Stimulated activated naive CD4-positive, alpha-beta T cell (primary cell): ENCODE results near the gene DUSP7.
"Not testable (repeated sequence)": the region's sequence is repeated elsewhere in the genome, so short reads cannot be mapped to it uniquely, and the experiment has no call there.

Experiments
- DNase-seq, 6 experiments: peaks; one replicate each; lab custom pipeline; 2025; lab: John Stamatoyannopoulos, UW

Gene DUSP7

GRCh38 chr3:52047295-52047960 lies 8.9 kb downstream of the DUSP7 start:
- DNase-seq: no peak

DNA sequence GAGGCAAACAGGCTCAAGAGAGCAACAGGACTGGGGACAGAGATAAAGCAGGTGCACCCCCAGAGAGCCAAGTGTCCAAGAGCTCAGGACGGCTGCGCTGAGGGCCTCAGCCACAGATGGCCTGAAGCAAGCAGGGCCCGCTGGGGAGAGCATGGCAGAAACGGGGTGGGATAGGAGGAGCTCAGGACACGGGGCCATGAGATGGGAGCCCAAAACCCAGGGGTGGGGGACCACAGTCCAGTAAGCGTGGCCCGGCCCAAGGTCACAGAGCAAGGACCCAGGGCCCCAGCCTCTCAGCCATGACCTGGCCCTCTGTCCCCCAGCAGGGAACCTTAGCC lies 9.5 kb downstream of the DUSP7 start:
- no peak for DNase-seq

GRCh38 chr3:52046186-52046901 lies 10.0 kb downstream of the DUSP7 start:
- no peak for DNase-seq

DNA sequence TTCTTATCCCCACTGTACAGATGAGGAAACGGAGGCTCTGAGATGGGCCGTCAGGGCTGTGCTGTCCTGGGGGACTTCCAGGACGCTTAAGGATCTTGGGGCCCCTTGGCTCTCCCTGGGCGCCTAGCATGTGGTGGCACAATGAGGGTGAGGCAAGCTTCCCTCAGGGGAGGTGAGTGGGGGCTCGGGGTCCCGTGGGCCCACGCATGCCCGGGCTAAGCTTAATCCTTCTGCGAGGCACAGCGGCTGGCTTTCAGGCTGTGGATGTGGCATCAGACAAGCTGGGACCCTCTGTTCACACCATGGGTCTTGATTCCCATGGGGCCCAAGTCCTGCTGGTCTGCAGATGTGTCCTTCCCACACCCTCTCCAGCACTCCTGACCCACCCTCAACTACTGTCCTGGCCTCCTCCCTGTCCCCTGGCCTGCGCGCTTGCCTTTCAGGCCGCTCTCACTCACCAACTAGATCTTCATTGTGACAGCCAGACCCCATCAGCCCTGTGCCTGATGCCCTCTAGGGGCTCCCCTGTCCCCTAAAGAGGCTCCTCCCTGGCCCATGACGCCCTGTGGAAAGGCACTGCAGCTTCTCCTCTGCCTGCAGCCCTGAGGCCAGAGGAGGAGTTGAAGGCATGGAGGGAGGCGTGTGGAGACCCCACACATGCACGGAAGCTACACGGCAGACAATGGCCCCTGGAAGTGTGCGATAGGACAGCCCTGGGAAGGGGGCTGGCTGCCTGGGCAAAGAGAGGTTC lies 11.3 kb downstream of the DUSP7 start:
- peak in 1 of 6 experiments; percentile 4 for DNase-seq

GRCh38 chr3:52043750-52044149 lies 12.6 kb downstream of the DUSP7 start:
- no peak for DNase-seq

- DNase-seq: not testable (repeated sequence)
Observed at GRCh38 chr3:52043039-52043438, 13.3 kb downstream of the DUSP7 start.

DNA sequence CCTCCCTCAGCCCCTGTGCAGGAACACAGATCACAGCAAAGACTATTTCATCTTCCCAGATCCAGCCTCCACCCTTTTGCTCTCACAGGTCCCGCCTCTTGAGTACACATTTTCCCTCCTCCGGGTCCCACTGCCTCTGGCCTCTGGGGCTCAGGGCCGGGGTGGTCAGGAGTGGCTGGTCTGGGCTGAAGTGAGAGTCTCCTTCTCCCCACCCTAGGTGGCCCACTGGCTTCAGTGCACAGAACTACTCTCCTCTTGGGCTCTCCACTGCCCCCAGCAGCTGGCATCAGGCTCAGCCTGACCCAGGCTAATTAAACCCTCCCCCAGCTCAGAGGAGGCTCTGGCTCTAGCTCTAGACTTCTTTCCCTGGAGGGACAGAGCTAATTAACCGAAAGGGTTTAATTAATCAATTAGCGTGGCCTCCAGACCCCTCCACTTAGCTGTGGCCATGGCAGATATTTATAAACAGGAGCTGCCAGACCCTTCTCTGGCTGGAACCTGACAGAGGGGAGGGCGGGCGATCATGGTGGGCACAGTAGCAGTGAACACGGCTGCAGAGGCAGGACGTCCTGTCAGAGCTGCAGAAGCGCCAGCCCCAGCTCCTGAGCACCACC lies 15.1 kb downstream of the DUSP7 start:
- no peak for DNase-seq

- no peak for DNase-seq
Observed at GRCh38 chr3:52040600-52040999, 15.8 kb downstream of the DUSP7 start.

DNA sequence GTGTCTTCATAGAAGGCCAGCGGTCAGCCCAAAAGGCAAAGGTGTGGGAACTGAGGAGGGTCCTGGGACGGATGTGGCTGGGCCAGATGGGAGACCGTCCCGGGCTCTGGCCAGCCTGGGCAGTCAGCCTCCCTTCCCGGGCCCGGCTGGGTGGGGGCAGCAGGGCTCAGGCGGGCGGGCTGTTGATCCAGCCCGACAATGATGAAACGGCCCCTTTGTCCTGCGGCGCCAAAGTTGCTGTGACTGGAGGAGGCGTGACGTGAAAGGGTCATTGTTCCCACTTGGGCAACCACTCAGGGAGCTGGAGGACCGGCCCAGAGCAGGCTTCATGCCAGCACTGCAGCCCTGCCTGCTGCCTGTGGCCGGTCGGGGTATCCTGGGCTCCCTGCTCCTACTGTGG lies 16.5 kb downstream of the DUSP7 start:
- no peak for DNase-seq

DNA sequence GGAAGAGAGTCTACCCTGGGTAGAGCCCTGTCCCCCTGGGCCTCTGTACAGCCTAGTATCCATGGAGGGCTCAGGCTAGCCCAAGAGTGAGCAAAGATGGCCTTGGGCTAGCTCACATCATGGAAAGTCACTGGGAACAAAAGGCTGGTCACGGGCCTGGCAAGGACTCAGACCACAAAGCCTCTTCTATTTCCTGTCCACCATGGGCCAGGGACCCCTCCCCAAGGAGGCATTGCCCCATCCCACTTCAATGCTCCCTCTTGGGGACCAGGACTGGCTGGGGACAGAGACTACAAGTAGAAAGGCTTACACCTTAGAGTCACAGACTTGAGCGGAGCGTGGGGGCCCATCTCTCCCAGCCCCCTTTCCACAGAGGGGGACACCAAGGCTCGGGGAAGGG lies 16.9 kb downstream of the DUSP7 start:
- no peak for DNase-seq

DNA sequence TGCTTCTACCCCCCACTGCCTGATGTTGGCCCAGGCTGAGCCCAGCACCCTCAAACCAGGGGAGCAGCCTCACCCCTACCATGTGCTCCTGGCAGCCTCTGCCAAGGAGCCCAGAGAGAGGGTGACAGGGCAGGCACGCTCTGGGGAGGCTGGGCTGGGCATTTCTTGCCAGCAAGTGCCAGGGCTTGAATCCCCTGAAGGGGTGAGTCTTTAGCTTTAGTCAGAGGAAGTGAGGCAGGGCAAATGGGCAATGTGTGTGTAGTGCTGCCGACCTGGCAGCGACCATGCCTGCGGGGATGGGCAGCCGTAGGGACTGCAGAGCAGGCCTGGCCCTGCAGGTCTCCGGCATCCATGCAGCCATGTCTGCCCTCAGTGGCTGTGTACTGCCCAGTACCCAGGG lies 18.1 kb downstream of the DUSP7 start:
- DNase-seq: no peak

DNA sequence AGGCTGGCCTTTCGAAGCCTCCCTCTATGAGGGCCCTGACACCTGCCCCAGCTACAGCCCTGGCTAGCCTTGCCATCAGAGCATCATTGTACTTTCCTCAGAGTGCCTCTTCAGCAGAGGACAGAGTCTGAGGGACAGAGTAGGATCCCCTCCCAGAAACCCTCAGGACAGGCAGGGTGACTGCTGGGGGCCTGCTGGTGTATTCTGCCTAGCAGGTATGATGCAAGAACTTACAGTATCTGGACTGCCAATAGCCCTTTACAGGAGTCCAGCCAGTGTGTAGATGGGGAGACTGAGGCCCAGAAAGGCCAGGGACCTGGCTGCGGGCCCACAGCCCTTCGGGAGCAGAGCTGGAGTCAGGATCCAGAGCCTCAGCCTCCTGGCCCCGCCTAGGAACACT lies 19.1 kb downstream of the DUSP7 start:
- no peak for DNase-seq

- DNase-seq: peak in 4 of 6 experiments; percentile 12 to 36 (median 22)
Observed at GRCh38 chr3:52036829-52037228, 19.5 kb downstream of the DUSP7 start.

DNA sequence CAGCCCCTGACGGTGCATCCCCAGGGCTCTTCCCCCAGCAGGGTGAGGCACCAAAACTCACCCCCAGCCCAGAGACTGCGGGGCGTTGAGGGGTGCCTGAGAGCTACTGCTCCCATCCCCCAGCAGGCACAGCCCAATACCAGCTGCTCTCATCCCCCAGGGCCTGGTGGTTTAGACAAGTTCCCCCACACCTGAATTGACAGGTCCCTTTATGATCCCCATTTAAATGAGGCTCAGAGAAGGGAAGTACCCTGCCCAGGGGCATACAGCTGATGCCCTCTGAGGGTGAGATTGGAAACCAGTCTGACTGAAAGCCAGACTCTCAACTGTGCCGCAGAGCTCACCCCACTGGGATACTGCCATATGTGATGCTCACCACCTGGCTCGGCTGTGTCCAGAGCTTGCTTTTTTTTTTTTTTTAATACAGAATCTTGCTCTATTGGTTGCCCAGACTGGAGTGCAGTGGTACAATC lies 20.1 kb downstream of the DUSP7 start:
- no peak for DNase-seq

DNA sequence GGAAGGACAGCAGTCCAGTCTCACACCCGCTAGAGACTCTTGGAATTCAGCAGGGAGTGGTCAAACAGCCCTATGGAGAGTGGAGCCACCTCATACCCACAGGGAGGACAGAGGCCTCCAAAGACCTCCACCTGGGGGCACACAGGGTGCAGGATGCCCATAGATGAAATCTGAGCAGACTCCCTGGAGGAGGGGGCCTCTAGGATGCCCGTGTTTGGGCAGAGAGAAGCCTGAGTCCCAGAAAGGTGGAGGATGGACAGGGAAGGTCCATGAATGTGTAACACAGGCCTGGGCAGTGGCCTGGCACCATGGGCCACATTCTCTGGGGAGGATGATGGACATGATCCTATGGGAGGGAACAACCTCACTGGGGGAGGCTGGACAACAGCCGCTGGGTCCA lies 21.7 kb downstream of the DUSP7 start:
- DNase-seq: no peak

DNA sequence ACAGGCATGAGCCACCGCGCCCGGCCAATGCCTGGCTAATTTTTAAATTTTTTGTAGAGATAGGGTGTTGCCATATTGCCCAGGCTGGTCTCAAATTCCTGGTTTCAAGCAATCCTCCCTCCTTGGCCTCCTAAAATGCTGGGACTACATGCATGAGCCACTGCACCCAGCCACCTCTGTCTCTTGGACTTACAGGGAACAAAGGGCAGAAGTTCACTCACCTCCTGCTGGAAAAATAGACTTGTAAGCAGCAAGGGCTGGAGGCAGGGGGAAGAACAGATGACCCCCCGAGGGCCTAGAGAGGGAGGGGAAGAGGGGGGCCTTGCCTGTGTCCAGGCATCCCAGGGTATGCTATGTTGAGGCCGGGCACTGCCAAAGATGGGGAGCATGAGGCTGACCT lies 22.2 kb downstream of the DUSP7 start:
- no peak for DNase-seq

DNA sequence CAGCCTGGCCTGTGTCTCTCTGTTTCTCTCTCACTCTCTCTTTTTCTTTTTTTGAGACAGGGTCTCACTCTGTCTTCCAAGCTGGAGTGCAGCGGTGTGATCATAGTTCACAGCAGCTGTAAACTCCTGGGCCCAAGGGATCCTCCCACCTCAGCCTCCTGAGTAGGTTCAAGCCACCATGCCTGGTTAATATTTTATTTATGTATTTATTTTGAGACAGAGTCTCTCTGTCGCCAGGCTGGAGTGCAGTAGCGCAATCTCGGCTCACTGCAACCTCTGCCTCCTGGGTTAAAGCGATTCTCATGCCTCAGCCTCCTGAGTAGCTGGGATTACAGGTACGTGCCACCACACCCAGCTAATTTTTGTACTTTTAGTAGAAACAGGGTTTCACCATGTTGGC lies 22.6 kb downstream of the DUSP7 start:
- not testable (repeated sequence) for DNase-seq

- DNase-seq: no peak
Observed at GRCh38 chr3:52032702-52033408, 23.5 kb downstream of the DUSP7 start.

GRCh38 chr3:52031896-52032295 lies 24.5 kb downstream of the DUSP7 start:
- DNase-seq: no peak

DNA sequence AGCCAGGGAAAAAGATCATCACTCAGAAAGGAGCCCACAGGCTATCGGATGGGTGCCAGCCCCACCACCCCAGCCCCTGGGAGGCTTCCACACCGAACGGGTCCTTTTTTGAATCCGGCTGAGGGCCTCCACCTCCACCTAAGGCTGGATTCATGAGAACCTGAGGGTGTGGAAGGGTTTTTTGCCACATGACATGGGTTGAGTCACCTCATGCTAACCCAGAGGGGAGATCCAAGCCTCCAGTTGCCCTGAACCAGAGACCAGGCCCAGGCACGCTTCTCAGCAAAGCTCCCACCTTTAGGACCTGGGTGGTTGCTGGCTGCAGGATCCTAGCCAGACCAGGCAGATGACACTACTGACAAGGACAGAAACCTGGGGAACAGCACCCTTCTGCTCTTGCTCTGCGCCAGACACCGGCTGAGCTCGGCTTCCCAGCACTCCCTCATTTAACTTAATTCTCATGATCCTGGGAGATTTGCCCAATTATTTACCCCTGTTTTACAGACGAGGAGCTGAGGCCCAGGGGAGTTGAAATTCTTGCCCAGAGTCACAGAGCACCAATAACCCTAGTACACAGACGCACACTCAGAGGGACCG lies 25.6 kb downstream of the DUSP7 start:
- DNase-seq: no peak

- no peak for DNase-seq
Observed at GRCh38 chr3:52029535-52029934, 26.8 kb downstream of the DUSP7 start.

- DNase-seq: no peak
Observed at GRCh38 chr3:52029053-52029452, 27.3 kb downstream of the DUSP7 start.
